GM23248 (cell line): ENCODE results near the gene ZDHHC3. TPM values are rescaled to one million over a fixed set of nuclear protein-coding genes. Genes with fewer than 3 reads are reported as not detected.

Experiments used
- DNase-seq: peaks from one replicate; pipeline ENCODE4 v3.0.0-alpha.2; 2015
- H2AFZ ChIP-seq: fragments of 200-600 bp; sonication (generic); 2 replicates; pipeline ENCODE4 v1.6.1; 2016; ENCODE audit warnings: antibody characterized with exemption
- H3F3A ChIP-seq: fragments of 200-600 bp; sonication (generic); 2 replicates; pipeline ENCODE4 v1.6.1; 2016; ENCODE audit warnings: mild to moderate bottlenecking, antibody characterized with exemption, mixed run types; ENCODE audit not compliant: insufficient read depth
- H3K27ac ChIP-seq: fragments of 200-600 bp; sonication (generic); 2 replicates; pipeline ENCODE4 v1.5.1; 2016; ENCODE audit warnings: mild to moderate bottlenecking
- H3K27me3 ChIP-seq: fragments of 200-600 bp; sonication (generic); replicated peaks from 2 replicates; pipeline ENCODE4 v1.6.1; 2016; ENCODE audit warnings: mild to moderate bottlenecking; ENCODE audit not compliant: insufficient read depth
- H3K36me3 ChIP-seq: fragments of 200-600 bp; sonication (generic); 2 replicates; pipeline ENCODE4 v1.6.1; 2016; ENCODE audit warnings: low read depth, mild to moderate bottlenecking
- H3K4me1 ChIP-seq: fragments of 200-600 bp; sonication (generic); 2 replicates; pipeline ENCODE4 v1.6.1; 2016; ENCODE audit warnings: mild to moderate bottlenecking; ENCODE audit not compliant: insufficient read depth
- H3K4me2 ChIP-seq: fragments of 200-600 bp; sonication (generic); one replicate; pipeline ENCODE4 v1.6.1; 2016; ENCODE audit warnings: mild to moderate bottlenecking; ENCODE audit not compliant: unreplicated experiment
- H3K4me3 ChIP-seq: fragments of 200-600 bp; sonication (generic); 2 replicates; pipeline ENCODE4 v1.5.1; 2016; ENCODE audit warnings: mild to moderate bottlenecking
- H3K79me2 ChIP-seq: fragments of 200-600 bp; sonication (generic); 2 replicates; pipeline ENCODE4 v1.6.1; 2016; ENCODE audit warnings: mild to moderate bottlenecking; ENCODE audit not compliant: insufficient read depth
- H3K9ac ChIP-seq: fragments of 200-600 bp; sonication (generic); 2 replicates; pipeline ENCODE4 v1.6.1; 2016; ENCODE audit warnings: mild to moderate bottlenecking
- H3K9me2 ChIP-seq: fragments of 200-600 bp; sonication (generic); 2 replicates; pipeline ENCODE4 v1.6.1; 2016; ENCODE audit warnings: mixed run types, mild to moderate bottlenecking, moderate library complexity; ENCODE audit not compliant: insufficient read depth
- H3K9me3 ChIP-seq: fragments of 200-600 bp; sonication (generic); one replicate; pipeline ENCODE4 v1.6.1; 2017; ENCODE audit warnings: low read depth
- H4K20me1 ChIP-seq: fragments of 200-600 bp; sonication (generic); 2 replicates; pipeline ENCODE4 v1.6.0; 2016; ENCODE audit not compliant: insufficient read depth
- EZH2 ChIP-seq: fragments of 200-600 bp; sonication (generic); IDR thresholded peaks from 2 replicates; pipeline ENCODE4 v1.6.1; 2018; ENCODE audit warnings: antibody characterized with exemption, mild to moderate bottlenecking; ENCODE audit not compliant: insufficient read depth, poor library complexity, severe bottlenecking
- EZH2phosphoT487 ChIP-seq: fragments of 200-600 bp; sonication (generic); IDR thresholded peaks from 2 replicates; pipeline ENCODE4 v1.6.1; 2018; ENCODE audit warnings: antibody characterized with exemption, moderate library complexity, mild to moderate bottlenecking, low read depth; ENCODE audit not compliant: insufficient read depth
- WGBS, 2 experiments: methylation state at CpG; one replicate each; pipeline ENCODE4 v1.1.6; 2015 to 2017; ENCODE audit warnings: low lambda C conversion rate in 2 of 2, low coverage in 1 of 2; ENCODE audit errors: missing lambda C conversion rate in 2 of 2; 5-methylcytosine and 5-hydroxymethylcytosine counted together
- in situ Hi-C: fragments of 300-500 bp; cut with MboI; formaldehyde crosslinking; loops from 2 replicates; pipeline ENCODE4 v1.15.0; 2020
- polyA plus RNA-seq: library from polyadenylated mRNA; unstranded; fragments of >200 nt; fragmentation: Nextera tagmentation; extraction: Ambion mirVana; gene quantifications from 2 replicates; pipeline ENCODE4 v1.2.1, GENCODE V29; 2016
- total RNA-seq: library from RNA; depleted of rRNA; stranded (reverse); fragments of >200 nt; shearing (Covaris generic); gene quantifications from 2 replicates; pipeline ENCODE4 v1.2.3, GENCODE V29; 2014

The ZDHHC3 gene
- total and polyA plus RNA-seq, 2 experiments from 2014 or later = 48.7 to 76.2 TPM

DNA sequence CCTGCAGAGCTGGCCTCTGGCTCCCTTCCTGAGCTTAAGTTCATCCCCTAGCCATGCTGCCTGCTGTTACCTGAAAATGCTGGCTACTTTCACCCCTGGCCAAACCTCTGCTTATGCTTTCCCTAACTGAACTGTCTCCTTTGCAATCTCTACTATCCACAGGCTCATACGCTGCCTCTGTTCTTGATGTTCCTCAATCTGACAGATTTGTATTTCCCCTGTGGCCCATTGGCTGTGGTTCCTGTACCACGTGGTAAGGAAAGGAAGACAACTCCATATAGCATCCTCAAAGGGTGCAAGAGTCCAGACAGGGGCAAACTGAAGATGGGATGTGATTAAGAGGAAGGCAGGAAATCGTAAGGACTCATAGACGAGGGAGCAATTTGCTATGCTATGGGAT lies 68.4 kb downstream of the ZDHHC3 start:
- H3F3A ChIP-seq = no peaks in the 10 kb centered on the region
- H3K36me3 ChIP-seq = no peaks in the 10 kb centered on the region
- no peaks in the 10 kb centered on the region for H3K9me2 ChIP-seq
- in situ Hi-C loops = no loop called here
- H3K9ac ChIP-seq = no peak overlapping the region
- no peak overlapping the region for H3K27ac ChIP-seq
- H3K79me2 ChIP-seq = no peaks in the 10 kb centered on the region
- TF ChIP-seq EZH2phosphoT487 (no peak), EZH2 (no peak)
- no peak overlapping the region for H3K4me2 ChIP-seq
- H2AFZ ChIP-seq = no peak overlapping the region
- no peak for DNase-seq
- no peaks in the 10 kb centered on the region for H3K9me3 ChIP-seq
- H3K4me3 ChIP-seq = no peak overlapping the region
- H3K27me3 ChIP-seq = no peaks in the 10 kb centered on the region; the same call in 1 of the 2 replicates
- H4K20me1 ChIP-seq = no peaks in the 10 kb centered on the region
- H3K4me1 ChIP-seq = no peaks in the 10 kb centered on the region
- 67% methylated on average over 4 of the region's 4 CpGs for WGBS, 2 experiments

DNA sequence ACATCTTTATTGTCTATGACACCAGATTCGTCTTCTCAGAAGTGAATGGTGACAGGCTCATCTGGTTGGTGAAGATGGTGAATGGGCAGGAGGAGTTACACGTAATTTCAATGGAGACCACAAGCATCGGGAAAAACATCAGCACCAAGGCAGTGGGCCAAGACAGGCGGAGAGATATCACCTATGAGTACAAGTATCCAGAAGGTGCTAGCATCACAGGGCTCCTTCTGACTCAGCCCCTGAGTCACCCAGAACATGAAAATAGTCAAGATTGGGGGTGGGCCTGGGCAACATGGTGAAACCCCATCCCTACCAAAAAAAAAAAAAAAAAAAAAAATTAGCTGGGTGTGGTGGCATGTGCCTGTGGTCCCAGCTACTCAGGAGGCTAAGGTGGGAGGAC lies 69.0 kb downstream of the ZDHHC3 start:
- peak; percentile 24 for DNase-seq
- H3K9me3 ChIP-seq = no peaks in the 10 kb centered on the region
- H3K79me2 ChIP-seq = no peaks in the 10 kb centered on the region
- TF ChIP-seq EZH2 (no peak), EZH2phosphoT487 (no peak)
- H3K36me3 ChIP-seq = no peaks in the 10 kb centered on the region
- 44 to 53% methylated on average over 4 of the region's 4 CpGs for WGBS, 2 experiments
- no peak overlapping the region for H3K4me2 ChIP-seq
- no peak overlapping the region for H3K4me3 ChIP-seq
- H3K4me1 ChIP-seq = no peaks in the 10 kb centered on the region
- H3K9ac ChIP-seq = no peak overlapping the region
- no peaks in the 10 kb centered on the region for H3F3A ChIP-seq
- H3K27ac ChIP-seq = no peak overlapping the region
- no peaks in the 10 kb centered on the region; the same call in 1 of the 2 replicates for H3K27me3 ChIP-seq
- H4K20me1 ChIP-seq = no peaks in the 10 kb centered on the region
- in situ Hi-C loops = no loop called here
- no peak overlapping the region for H2AFZ ChIP-seq
- H3K9me2 ChIP-seq = no peaks in the 10 kb centered on the region

DNA sequence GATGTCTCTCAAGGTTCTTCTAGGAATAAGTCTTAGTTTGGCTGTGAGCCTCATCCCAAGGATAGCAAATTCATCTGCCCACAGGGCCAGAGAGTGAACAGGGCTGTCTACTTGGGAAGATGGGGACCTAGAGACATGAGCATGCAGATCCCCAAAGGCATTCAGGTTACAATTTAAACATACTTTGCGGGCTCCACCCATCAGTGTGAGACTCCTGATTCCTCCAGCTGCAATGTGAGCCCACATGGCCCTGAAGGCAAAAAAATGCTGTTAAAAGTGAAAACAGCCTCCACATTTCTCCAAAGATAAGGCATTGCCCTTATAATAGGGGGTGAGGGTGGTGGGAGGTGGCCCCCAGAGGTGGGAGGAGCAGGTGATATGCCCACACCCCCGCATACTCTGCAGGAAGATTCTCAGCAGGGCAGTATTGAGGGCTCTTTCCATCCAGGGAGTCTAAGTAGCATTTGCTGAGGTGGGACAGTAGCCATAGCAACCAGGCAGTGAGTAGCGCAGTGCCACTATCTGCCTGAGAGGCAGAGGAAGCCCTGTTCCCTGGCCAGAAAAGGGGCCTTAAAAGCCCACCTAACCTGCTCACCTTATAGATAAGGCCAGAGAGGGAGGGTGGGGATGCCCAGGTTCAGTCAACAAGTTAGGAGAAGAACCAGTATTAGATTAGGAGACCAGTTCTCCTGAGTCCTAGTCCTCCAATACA lies 70.4 kb downstream of the ZDHHC3 start:
- Histone ChIP-seq H3K36me3 (no peaks in the 10 kb centered on the region), H3K9me3 (no peaks in the 10 kb centered on the region), H3K27ac (no peak overlapping the region), H3F3A (no peaks in the 10 kb centered on the region), H3K79me2 (no peaks in the 10 kb centered on the region), H4K20me1 (no peaks in the 10 kb centered on the region), H2AFZ (no peak overlapping the region), H3K4me1 (no peaks in the 10 kb centered on the region), H3K27me3 (no peaks in the 10 kb centered on the region; the same call in 1 of the 2 replicates), H3K9me2 (no peaks in the 10 kb centered on the region), H3K4me3 (no peak overlapping the region), H3K9ac (no peak overlapping the region), H3K4me2 (no peak overlapping the region)
- WGBS, 2 experiments = 59 to 61% methylated on average over 3 of the region's 3 CpGs
- DNase-seq = no peak
- in situ Hi-C loops = no loop called here
- TF ChIP-seq EZH2 (no peak), EZH2phosphoT487 (no peak)

DNA sequence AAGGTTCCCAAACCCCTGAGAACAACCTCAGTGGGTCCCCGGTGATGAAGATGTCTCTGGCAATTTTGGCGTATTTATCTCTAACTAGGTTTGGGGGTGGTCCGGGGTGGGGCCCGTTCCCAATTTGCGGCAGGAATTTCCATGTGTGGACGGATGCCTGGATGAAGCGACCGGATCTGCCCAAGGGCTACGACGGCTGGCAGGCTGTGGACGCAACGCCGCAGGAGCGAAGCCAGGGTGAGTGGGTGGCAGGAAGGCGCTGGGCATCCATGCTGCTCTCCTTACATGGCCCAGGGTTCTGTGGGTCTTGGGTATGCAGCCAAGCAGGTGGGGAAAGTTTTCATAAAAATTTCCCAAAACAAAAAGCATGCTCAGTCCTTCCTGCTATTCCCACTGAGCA lies 72.2 kb downstream of the ZDHHC3 start:
- 73 to 77% methylated on average over 14 to 15 of the region's 15 CpGs for WGBS, 2 experiments
- no peak overlapping the region for H3K27ac ChIP-seq
- no peaks in the 10 kb centered on the region for H3K4me1 ChIP-seq
- H2AFZ ChIP-seq = no peak overlapping the region
- in situ Hi-C loops = no loop called here
- no peaks in the 10 kb centered on the region for H3K9me3 ChIP-seq
- no peak overlapping the region for H3K4me3 ChIP-seq
- no peaks in the 10 kb centered on the region for H3K27me3 ChIP-seq
- H3K9me2 ChIP-seq = no peaks in the 10 kb centered on the region
- H3K4me2 ChIP-seq = no peak overlapping the region
- H4K20me1 ChIP-seq = no peaks in the 10 kb centered on the region
- TF ChIP-seq EZH2 = no peak
- TF ChIP-seq EZH2phosphoT487 = no peak
- H3K9ac ChIP-seq = no peak overlapping the region
- H3K79me2 ChIP-seq = no peaks in the 10 kb centered on the region
- no peak for DNase-seq
- no peaks in the 10 kb centered on the region for H3F3A ChIP-seq
- H3K36me3 ChIP-seq = no peaks in the 10 kb centered on the region

DNA sequence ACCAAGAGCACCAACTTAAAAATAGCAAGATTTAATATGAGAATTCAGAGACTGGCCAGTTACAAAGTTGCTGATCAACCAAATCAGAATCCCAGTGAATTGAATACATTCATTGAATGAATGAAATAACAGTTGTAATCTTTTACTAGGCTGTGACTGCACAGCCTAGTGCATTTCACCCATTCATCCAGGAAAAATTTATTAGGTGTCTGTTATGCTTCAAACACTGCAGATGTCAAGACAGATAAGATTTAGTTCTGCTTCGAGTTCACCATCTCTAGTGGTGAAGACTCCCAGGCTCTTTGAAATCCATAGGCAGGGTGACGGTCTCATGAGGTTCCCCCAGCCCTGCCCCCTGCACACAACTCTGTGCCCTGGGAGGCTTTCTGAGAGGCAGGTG lies 72.7 kb downstream of the ZDHHC3 start:
- WGBS, 2 experiments = 19% methylated on average over 2 of the region's 2 CpGs
- H2AFZ ChIP-seq = no peak overlapping the region
- in situ Hi-C loops = no loop called here

More for the DNA sequence above, 72.7 kb downstream of the ZDHHC3 start:
- no peaks in the 10 kb centered on the region for H3K27me3 ChIP-seq
- no peaks in the 10 kb centered on the region for H3K9me2 ChIP-seq
- no peak overlapping the region for H3K4me3 ChIP-seq
- H3K9me3 ChIP-seq = no peaks in the 10 kb centered on the region
- TF ChIP-seq EZH2phosphoT487 (no peak), EZH2 (no peak)
- no peak overlapping the region for H3K9ac ChIP-seq
- no peak for DNase-seq
- H4K20me1 ChIP-seq = no peaks in the 10 kb centered on the region
- H3K4me2 ChIP-seq = no peak overlapping the region
- H3K4me1 ChIP-seq = no peaks in the 10 kb centered on the region
- no peak overlapping the region for H3K27ac ChIP-seq
- H3K36me3 ChIP-seq = no peaks in the 10 kb centered on the region
- no peaks in the 10 kb centered on the region for H3K79me2 ChIP-seq
- no peaks in the 10 kb centered on the region for H3F3A ChIP-seq
